ENCODE measurements around the gene ATP10A.

The ATP10A gene

DNA sequence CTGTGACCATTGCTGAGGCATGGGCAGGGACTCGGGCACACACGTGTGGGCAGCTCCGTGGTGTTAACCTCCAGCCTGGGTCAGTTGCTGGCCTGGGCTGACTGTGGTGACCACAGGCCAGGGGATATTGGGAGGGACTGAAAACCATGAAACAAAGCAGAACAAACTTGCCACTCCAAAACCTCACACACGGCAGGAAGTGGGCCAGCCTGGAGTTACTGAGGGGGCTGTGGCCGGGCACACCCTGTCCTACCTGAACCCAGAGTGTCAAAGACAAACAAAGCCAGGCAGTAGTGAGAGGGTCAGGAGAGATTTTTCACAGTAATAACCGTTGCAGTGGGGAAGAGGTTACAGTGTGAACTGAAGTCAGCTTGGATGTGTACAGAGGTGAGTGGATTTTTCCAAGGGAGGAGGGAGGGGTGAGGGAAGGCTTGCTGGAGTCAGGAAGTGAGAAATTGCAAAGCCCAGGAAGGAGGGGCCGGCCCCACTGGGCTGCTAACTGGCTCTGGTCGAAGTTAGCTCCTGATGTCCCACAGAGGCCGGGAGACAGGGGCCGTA, 40.0 kb upstream of the ATP10A start:
- Histone ChIP-seq H3K27ac (ENCODE audit: insufficient read depth in 1 of 2, low read depth in 1 of 2, low read length in 2 of 2, poor library complexity in 1 of 2, severe bottlenecking in 2 of 2) (no peak overlapping the region), H3K9me3 (ENCODE audit: control extremely low read depth in 1 of 5, control insufficient read depth in 4 of 5, insufficient read depth in 2 of 5, low read depth in 1 of 5, low read length in 4 of 5) (no peaks in the 10 kb centered on the region), H3K4me1 (ENCODE audit: control extremely low read depth in 1 of 4, control insufficient read depth in 4 of 4, insufficient read depth in 4 of 4, low read length in 3 of 4) (peaks cover 0 to 19% (median 3%) of the 10 kb centered on the region in 4 experiments), H3K4me3 (ENCODE audit: control insufficient read depth in 1 of 7, extremely low read depth in 1 of 7, insufficient read depth in 4 of 7, low read depth in 2 of 7, low read length in 6 of 7) (no peak overlapping the region), H3K36me3 (ENCODE audit: control insufficient read depth in 4 of 4, insufficient read depth in 4 of 4, low read length in 3 of 4) (no peaks in the 10 kb centered on the region), H3K27me3 (replicated peaks in 2 of 5; ENCODE audit: control insufficient read depth in 4 of 5, insufficient read depth in 5 of 5, low read length in 4 of 5) (no peaks in the 10 kb centered on the region)
- POLR2A ChIA-PET, result no interaction called here
- peak in 1 of 3 donors; percentile 2 for DNase-seq
- WGBS (ENCODE audit: insufficient coverage), result 74% methylated on average over 10 of the region's 10 CpGs
- CTCF ChIA-PET, result no interaction called here

DNA sequence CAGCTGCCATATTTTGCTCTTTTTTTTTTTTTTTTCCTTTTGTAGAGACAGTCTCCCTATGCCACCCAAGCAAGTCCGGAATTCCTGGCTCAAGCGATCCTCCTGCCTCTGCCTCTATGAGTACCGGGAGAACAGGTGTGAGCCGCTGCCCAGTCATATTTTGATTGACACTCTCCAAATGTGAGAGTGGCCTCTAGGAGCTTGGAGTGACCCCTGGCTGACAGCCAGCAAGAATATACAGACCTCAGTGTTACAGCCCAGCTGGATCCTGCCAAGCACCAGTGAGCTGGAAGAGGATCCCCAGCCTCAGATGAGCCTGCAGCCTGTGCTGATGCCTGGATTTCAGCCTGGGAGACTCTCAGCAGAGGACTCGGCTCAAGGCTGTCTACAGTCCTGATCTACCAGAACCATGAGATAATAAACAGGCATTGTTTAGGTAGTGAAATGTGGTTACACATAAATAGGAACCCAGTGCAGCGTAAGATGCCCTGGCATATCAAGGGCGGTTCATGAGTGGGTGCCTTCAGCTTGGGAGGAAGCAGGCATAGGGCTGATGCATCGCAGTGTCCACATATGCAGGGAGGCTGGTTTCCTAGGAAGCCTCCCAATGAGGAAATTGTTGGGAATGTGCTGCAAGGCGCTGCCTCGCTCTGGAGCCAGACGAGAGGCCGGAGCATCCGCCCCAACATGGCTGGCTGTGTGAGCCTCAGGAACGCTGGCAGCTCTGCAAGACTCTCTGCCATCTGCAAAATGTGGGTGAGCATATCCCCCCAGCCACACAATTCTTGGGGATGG, 38.9 kb upstream of the ATP10A start:
- CTCF ChIA-PET, result no interaction called here
- 92% methylated on average over 12 of the region's 14 CpGs for WGBS (ENCODE audit: insufficient coverage)
- H3K36me3 ChIP-seq (ENCODE audit: control insufficient read depth in 4 of 4, insufficient read depth in 4 of 4, low read length in 3 of 4), result no peaks in the 10 kb centered on the region
- no peaks in the 10 kb centered on the region for H3K27me3 ChIP-seq (replicated peaks in 2 of 5; ENCODE audit: control insufficient read depth in 4 of 5, insufficient read depth in 5 of 5, low read length in 4 of 5)
- no peak overlapping the region for H3K27ac ChIP-seq (ENCODE audit: insufficient read depth in 1 of 2, low read depth in 1 of 2, low read length in 2 of 2, poor library complexity in 1 of 2, severe bottlenecking in 2 of 2)
- POLR2A ChIA-PET, result interaction anchor here (0.5 kb wide), 1 partner anchor 152 kb away, joined by 3 read pairs; no protein-coding TSS in a partner anchor
- H3K4me1 ChIP-seq (ENCODE audit: control extremely low read depth in 1 of 4, control insufficient read depth in 4 of 4, insufficient read depth in 4 of 4, low read length in 3 of 4), result peaks cover 0 to 19% (median 3%) of the 10 kb centered on the region in 4 experiments
- no peak for DNase-seq
- H3K4me3 ChIP-seq (ENCODE audit: control insufficient read depth in 1 of 7, extremely low read depth in 1 of 7, insufficient read depth in 4 of 7, low read depth in 2 of 7, low read length in 6 of 7), result no peak overlapping the region
- no peaks in the 10 kb centered on the region for H3K9me3 ChIP-seq (ENCODE audit: control extremely low read depth in 1 of 5, control insufficient read depth in 4 of 5, insufficient read depth in 2 of 5, low read depth in 1 of 5, low read length in 4 of 5)

DNA sequence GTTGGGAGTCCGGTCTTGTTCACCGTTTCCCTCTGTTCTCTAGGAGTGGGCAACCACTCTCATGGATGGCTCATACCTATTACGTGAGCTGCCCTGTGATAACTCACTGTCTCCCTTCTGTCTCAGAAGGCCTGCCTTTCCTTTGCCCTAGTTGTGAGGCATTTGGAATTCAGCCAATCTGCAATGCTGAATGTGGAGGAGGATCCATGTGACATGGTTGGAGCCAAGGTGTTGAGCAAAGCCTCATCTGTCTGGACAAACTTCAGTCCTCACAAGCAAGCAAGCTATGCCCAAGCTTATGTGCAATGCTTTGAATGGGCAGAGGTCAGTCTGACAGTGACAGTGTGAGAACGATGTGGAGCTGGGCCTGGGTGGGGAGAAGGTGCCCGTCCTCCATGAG, 37.8 kb upstream of the ATP10A start:
- CTCF ChIA-PET, result no interaction called here
- WGBS (ENCODE audit: insufficient coverage), result 92% methylated on average over 3 of the region's 5 CpGs
- Histone ChIP-seq H3K9me3 (ENCODE audit: control extremely low read depth in 1 of 5, control insufficient read depth in 4 of 5, insufficient read depth in 2 of 5, low read depth in 1 of 5, low read length in 4 of 5) (no peaks in the 10 kb centered on the region), H3K27ac (ENCODE audit: insufficient read depth in 1 of 2, low read depth in 1 of 2, low read length in 2 of 2, poor library complexity in 1 of 2, severe bottlenecking in 2 of 2) (no peak overlapping the region), H3K36me3 (ENCODE audit: control insufficient read depth in 4 of 4, insufficient read depth in 4 of 4, low read length in 3 of 4) (no peaks in the 10 kb centered on the region), H3K27me3 (replicated peaks in 2 of 5; ENCODE audit: control insufficient read depth in 4 of 5, insufficient read depth in 5 of 5, low read length in 4 of 5) (no peaks in the 10 kb centered on the region), H3K4me1 (ENCODE audit: control extremely low read depth in 1 of 4, control insufficient read depth in 4 of 4, insufficient read depth in 4 of 4, low read length in 3 of 4) (peaks cover 0 to 19% (median 3%) of the 10 kb centered on the region in 4 experiments), H3K4me3 (ENCODE audit: control insufficient read depth in 1 of 7, extremely low read depth in 1 of 7, insufficient read depth in 4 of 7, low read depth in 2 of 7, low read length in 6 of 7) (no peak overlapping the region)
- DNase-seq, result no peak
- POLR2A ChIA-PET, result no interaction called here

DNA sequence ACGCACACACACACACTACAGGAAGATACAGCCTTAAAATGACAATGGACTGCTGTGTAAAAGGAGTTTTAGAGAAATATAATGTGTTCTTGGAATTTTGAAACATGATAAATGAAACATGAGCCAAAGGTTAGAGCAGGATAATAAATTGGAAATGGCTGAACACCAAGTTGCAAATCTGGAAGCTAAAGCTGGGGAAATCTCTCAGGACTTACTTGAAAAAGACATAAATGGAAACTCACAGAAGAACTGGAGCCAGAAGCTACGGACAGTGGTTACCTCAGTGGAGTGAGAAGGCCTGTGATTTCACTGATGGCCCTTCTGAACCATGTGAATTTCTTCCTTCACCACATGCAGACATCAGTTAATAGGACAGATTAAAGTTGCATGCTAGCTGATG, 37.3 kb upstream of the ATP10A start:
- ChIA-PET CTCF (no interaction called here), POLR2A (no interaction called here)
- DNase-seq, result no peak
- no peaks in the 10 kb centered on the region for H3K27me3 ChIP-seq (replicated peaks in 2 of 5; ENCODE audit: control insufficient read depth in 4 of 5, insufficient read depth in 5 of 5, low read length in 4 of 5)
- no peak overlapping the region for H3K27ac ChIP-seq (ENCODE audit: insufficient read depth in 1 of 2, low read depth in 1 of 2, low read length in 2 of 2, poor library complexity in 1 of 2, severe bottlenecking in 2 of 2)
- 100% methylated on average over 1 of the region's 2 CpGs for WGBS (ENCODE audit: insufficient coverage)
- no peaks in the 10 kb centered on the region for H3K36me3 ChIP-seq (ENCODE audit: control insufficient read depth in 4 of 4, insufficient read depth in 4 of 4, low read length in 3 of 4)
- H3K4me3 ChIP-seq (ENCODE audit: control insufficient read depth in 1 of 7, extremely low read depth in 1 of 7, insufficient read depth in 4 of 7, low read depth in 2 of 7, low read length in 6 of 7), result no peak overlapping the region
- peaks cover 0 to 19% (median 3%) of the 10 kb centered on the region in 4 experiments for H3K4me1 ChIP-seq (ENCODE audit: control extremely low read depth in 1 of 4, control insufficient read depth in 4 of 4, insufficient read depth in 4 of 4, low read length in 3 of 4)
- H3K9me3 ChIP-seq (ENCODE audit: control extremely low read depth in 1 of 5, control insufficient read depth in 4 of 5, insufficient read depth in 2 of 5, low read depth in 1 of 5, low read length in 4 of 5), result no peaks in the 10 kb centered on the region

DNA sequence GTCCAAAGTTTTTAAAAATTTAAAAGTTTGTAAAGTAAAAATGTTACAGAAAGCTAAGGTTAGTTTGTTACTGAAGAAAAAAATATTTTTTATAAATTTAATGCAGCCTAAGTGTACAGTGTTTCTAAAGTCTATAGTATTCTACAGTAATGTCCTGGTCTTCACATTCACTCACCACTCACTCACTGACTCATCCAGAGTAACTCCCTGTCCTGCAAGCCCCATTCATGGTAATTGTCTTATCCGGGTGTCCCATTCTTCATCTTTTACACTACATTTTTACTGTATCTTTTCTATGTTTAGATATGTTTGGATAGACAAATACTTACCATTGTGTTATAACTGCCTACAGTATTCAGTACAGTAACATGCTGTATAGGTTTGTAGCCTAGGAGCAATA, 36.7 kb upstream of the ATP10A start:
- Histone ChIP-seq H3K27me3 (replicated peaks in 2 of 5; ENCODE audit: control insufficient read depth in 4 of 5, insufficient read depth in 5 of 5, low read length in 4 of 5) (no peaks in the 10 kb centered on the region), H3K9me3 (ENCODE audit: control extremely low read depth in 1 of 5, control insufficient read depth in 4 of 5, insufficient read depth in 2 of 5, low read depth in 1 of 5, low read length in 4 of 5) (no peaks in the 10 kb centered on the region), H3K27ac (ENCODE audit: insufficient read depth in 1 of 2, low read depth in 1 of 2, low read length in 2 of 2, poor library complexity in 1 of 2, severe bottlenecking in 2 of 2) (no peak overlapping the region), H3K36me3 (ENCODE audit: control insufficient read depth in 4 of 4, insufficient read depth in 4 of 4, low read length in 3 of 4) (no peaks in the 10 kb centered on the region), H3K4me3 (ENCODE audit: control insufficient read depth in 1 of 7, extremely low read depth in 1 of 7, insufficient read depth in 4 of 7, low read depth in 2 of 7, low read length in 6 of 7) (no peak overlapping the region), H3K4me1 (ENCODE audit: control extremely low read depth in 1 of 4, control insufficient read depth in 4 of 4, insufficient read depth in 4 of 4, low read length in 3 of 4) (peaks cover 0 to 19% (median 3%) of the 10 kb centered on the region in 4 experiments)
- ChIA-PET CTCF (no interaction called here), POLR2A (no interaction called here)
- no peak for DNase-seq
- no CpG with 5 or more reads among the region's 1 CpG for WGBS (ENCODE audit: insufficient coverage)

DNA sequence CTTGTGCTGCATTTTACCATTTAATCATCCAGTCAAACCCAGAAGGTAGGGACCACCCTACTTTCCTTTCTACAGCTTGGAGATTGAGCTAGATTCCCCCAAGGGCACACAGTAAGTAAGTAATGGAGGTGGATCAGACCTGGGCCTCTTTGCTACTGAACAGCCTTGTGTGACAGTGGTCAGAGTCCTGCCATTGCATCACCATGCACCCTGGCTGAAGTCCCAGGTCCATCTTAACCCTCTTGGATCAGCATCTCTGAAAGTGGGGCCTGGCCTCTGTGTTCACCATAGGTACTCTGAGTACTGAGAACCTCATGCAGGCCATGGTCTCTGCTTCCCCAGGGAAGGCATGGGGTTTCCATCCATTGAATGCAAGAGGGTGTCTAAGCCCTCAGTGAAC, 34.5 kb upstream of the ATP10A start:
- ChIA-PET CTCF (no interaction called here), POLR2A (no interaction called here)
- no peak for DNase-seq
- no peaks in the 10 kb centered on the region for H3K36me3 ChIP-seq (ENCODE audit: control insufficient read depth in 4 of 4, insufficient read depth in 4 of 4, low read length in 3 of 4)
- H3K9me3 ChIP-seq (ENCODE audit: control extremely low read depth in 1 of 5, control insufficient read depth in 4 of 5, insufficient read depth in 2 of 5, low read depth in 1 of 5, low read length in 4 of 5), result peaks cover 0 to 2% (median 0%) of the 10 kb centered on the region in 5 experiments
- H3K27me3 ChIP-seq (replicated peaks in 2 of 5; ENCODE audit: control insufficient read depth in 4 of 5, insufficient read depth in 5 of 5, low read length in 4 of 5), result no peaks in the 10 kb centered on the region
- no peak overlapping the region for H3K4me3 ChIP-seq (ENCODE audit: control insufficient read depth in 1 of 7, extremely low read depth in 1 of 7, insufficient read depth in 4 of 7, low read depth in 2 of 7, low read length in 6 of 7)
- H3K4me1 ChIP-seq (ENCODE audit: control extremely low read depth in 1 of 4, control insufficient read depth in 4 of 4, insufficient read depth in 4 of 4, low read length in 3 of 4), result peaks cover 0 to 5% (median 0%) of the 10 kb centered on the region in 4 experiments
- H3K27ac ChIP-seq (ENCODE audit: insufficient read depth in 1 of 2, low read depth in 1 of 2, low read length in 2 of 2, poor library complexity in 1 of 2, severe bottlenecking in 2 of 2), result no peak overlapping the region

DNA sequence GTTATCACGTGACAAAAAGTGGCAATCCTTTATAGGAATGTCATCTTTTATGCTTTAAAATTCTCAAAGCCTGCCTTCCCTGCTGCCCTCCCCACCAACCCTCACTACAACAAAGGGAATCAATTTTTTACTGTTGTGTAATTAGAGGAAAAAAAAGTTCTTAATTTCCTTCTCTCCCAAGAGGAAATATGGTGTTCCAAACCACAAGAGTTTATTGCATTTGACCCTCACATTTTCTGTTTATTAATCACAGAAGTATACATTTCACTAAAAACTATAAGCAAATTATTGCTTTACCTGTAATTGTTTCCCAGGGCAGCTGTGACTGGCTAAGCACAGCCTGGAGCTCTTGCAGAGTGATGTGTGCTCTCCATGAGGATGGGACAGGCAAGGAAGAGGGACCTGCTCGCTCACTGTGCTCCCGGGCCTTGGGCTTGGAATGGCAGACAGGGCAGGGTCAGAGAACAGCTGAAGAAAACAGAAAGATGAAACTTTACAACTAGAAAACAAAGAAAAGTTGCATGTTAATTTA, 31.3 kb upstream of the ATP10A start:
- CTCF ChIA-PET, result no interaction called here
- no peaks in the 10 kb centered on the region for H3K36me3 ChIP-seq (ENCODE audit: control insufficient read depth in 4 of 4, insufficient read depth in 4 of 4, low read length in 3 of 4)
- H3K27me3 ChIP-seq (replicated peaks in 2 of 5; ENCODE audit: control insufficient read depth in 4 of 5, insufficient read depth in 5 of 5, low read length in 4 of 5), result peaks cover 0 to 3% (median 0%) of the 10 kb centered on the region in 5 experiments
- 90% methylated on average over 2 of the region's 3 CpGs for WGBS (ENCODE audit: insufficient coverage)
- H3K4me1 ChIP-seq (ENCODE audit: control extremely low read depth in 1 of 4, control insufficient read depth in 4 of 4, insufficient read depth in 4 of 4, low read length in 3 of 4), result no peaks in the 10 kb centered on the region
- POLR2A ChIA-PET, result no interaction called here
- no peak overlapping the region for H3K4me3 ChIP-seq (ENCODE audit: control insufficient read depth in 1 of 7, extremely low read depth in 1 of 7, insufficient read depth in 4 of 7, low read depth in 2 of 7, low read length in 6 of 7)
- no peak for DNase-seq
- peaks cover 0 to 2% (median 0%) of the 10 kb centered on the region in 5 experiments for H3K9me3 ChIP-seq (ENCODE audit: control extremely low read depth in 1 of 5, control insufficient read depth in 4 of 5, insufficient read depth in 2 of 5, low read depth in 1 of 5, low read length in 4 of 5)
- no peak overlapping the region for H3K27ac ChIP-seq (ENCODE audit: insufficient read depth in 1 of 2, low read depth in 1 of 2, low read length in 2 of 2, poor library complexity in 1 of 2, severe bottlenecking in 2 of 2)
